C4-2B (cell line): Measurements from ENCODE around the gene MASP2.

Source experiments
- CTCF ChIP-seq: fragments of 450-650 bp; conservative IDR thresholded peaks from 2 replicates; pipeline ENCODE4 v1.5.1; 2017; ENCODE audit warnings: mild to moderate bottlenecking
- ZFX ChIP-seq: fragments of 450-650 bp; IDR thresholded peaks from 2 replicates; pipeline ENCODE4 v1.6.1; 2017

- TF ChIP-seq CTCF (no peak), ZFX (no peak)
These were observed 21.0 kb downstream of the MASP2 start for GRCh38 chr1:11026052-11026451.
